H9 (cell line): ENCODE results near the gene LRRC27. TPM values are rescaled to one million over a fixed set of nuclear protein-coding genes. Genes with fewer than 3 reads are reported as not detected.

Experiments
- DNase-seq: peaks from one replicate; pipeline ENCODE4 v3.0.0-alpha.2; 2017
- H2AFZ ChIP-seq: one replicate; pipeline ENCODE4 v1.6.1; 2013; ENCODE audit warnings: mild to moderate bottlenecking, low read length, control low read depth, moderate library complexity
- H2AK5ac ChIP-seq: 2 replicates; pipeline ENCODE4 v1.6.1; 2013; ENCODE audit warnings: low read length, control low read depth, mixed read lengths; ENCODE audit not compliant: insufficient read length
- H2BK120ac ChIP-seq: one replicate; pipeline ENCODE4 v1.6.1; 2013; ENCODE audit warnings: low read depth, mild to moderate bottlenecking, low read length, control low read depth, inconsistent platforms; ENCODE audit not compliant: poor library complexity, severe bottlenecking
- H2BK12ac ChIP-seq: 2 replicates; pipeline ENCODE4 v1.6.1; 2013; ENCODE audit warnings: low read length, control low read depth, mixed read lengths, low read depth; ENCODE audit not compliant: insufficient read length
- H2BK15ac ChIP-seq: 2 replicates; pipeline ENCODE4 v1.6.1; 2013; ENCODE audit warnings: low read depth, low read length, control low read depth
- H2BK20ac ChIP-seq: one replicate; pipeline ENCODE4 v1.6.1; 2013; ENCODE audit warnings: low read depth, mild to moderate bottlenecking, low read length, control low read depth, inconsistent platforms; ENCODE audit not compliant: poor library complexity, severe bottlenecking
- H2BK5ac ChIP-seq: 2 replicates; pipeline ENCODE4 v1.6.1; 2013; ENCODE audit warnings: low read length, control low read depth, mixed read lengths; ENCODE audit not compliant: insufficient read length
- H3K14ac ChIP-seq: 2 replicates; pipeline ENCODE4 v1.6.1; 2013; ENCODE audit warnings: low read length, control low read depth; ENCODE audit not compliant: insufficient read depth
- H3K18ac ChIP-seq: 2 replicates; pipeline ENCODE4 v1.6.1; 2013; ENCODE audit warnings: low read depth, mild to moderate bottlenecking, mixed read lengths, low read length, control low read depth; ENCODE audit not compliant: insufficient read length
- H3K23ac ChIP-seq: 2 replicates; pipeline ENCODE4 v1.6.1; 2013; ENCODE audit warnings: low read length, control low read depth, mixed read lengths, low read depth; ENCODE audit not compliant: insufficient read length
- H3K23me2 ChIP-seq: 2 replicates; pipeline ENCODE4 v1.6.1; 2013; ENCODE audit warnings: low read depth, mild to moderate bottlenecking, mixed read lengths, low read length, control low read depth; ENCODE audit not compliant: insufficient read length, poor library complexity, severe bottlenecking
- H3K27ac ChIP-seq: 2 replicates; pipeline ENCODE4 v1.5.1; 2013; ENCODE audit warnings: low read length, control low read depth, mixed read lengths, low read depth; ENCODE audit not compliant: insufficient read length
- H3K27me3 ChIP-seq: 2 replicates; pipeline ENCODE4 v1.6.1; 2013; ENCODE audit warnings: low read length, control low read depth, inconsistent platforms; ENCODE audit not compliant: insufficient read depth
- H3K4ac ChIP-seq: 2 replicates; pipeline ENCODE4 v1.6.1; 2013; ENCODE audit warnings: low read depth, mild to moderate bottlenecking, control low read depth, inconsistent platforms, low read length, moderate library complexity
- H3K4me1 ChIP-seq: 2 replicates; pipeline ENCODE4 v1.6.1; 2013; ENCODE audit warnings: low read length, control low read depth, inconsistent platforms; ENCODE audit not compliant: insufficient read depth
- H3K4me2 ChIP-seq: 2 replicates; pipeline ENCODE4 v1.6.1; 2013; ENCODE audit warnings: low read length, control low read depth, mixed read lengths; ENCODE audit not compliant: insufficient read length, insufficient read depth
- H3K56ac ChIP-seq: 2 replicates; pipeline ENCODE4 v1.6.1; 2013; ENCODE audit warnings: low read depth, mild to moderate bottlenecking, mixed read lengths, low read length, control low read depth; ENCODE audit not compliant: insufficient read length
- H3K79me1 ChIP-seq: 2 replicates; pipeline ENCODE4 v1.6.1; 2013; ENCODE audit warnings: low read depth, mild to moderate bottlenecking, moderate library complexity, low read length, control low read depth, inconsistent platforms; ENCODE audit not compliant: insufficient read depth, poor library complexity, severe bottlenecking
- H3K79me2 ChIP-seq: 2 replicates; pipeline ENCODE4 v1.6.1; 2013; ENCODE audit warnings: low read length, control low read depth, inconsistent platforms; ENCODE audit not compliant: insufficient read depth
- H3K9ac ChIP-seq: 2 replicates; pipeline ENCODE4 v1.6.1; 2013; ENCODE audit warnings: low read length, control low read depth, mixed read lengths; ENCODE audit not compliant: insufficient read length; ENCODE audit errors: extremely low read depth
- H3K9me3 ChIP-seq: one replicate; pipeline ENCODE4 v1.6.1; 2013; ENCODE audit warnings: low read depth, low read length, inconsistent platforms; ENCODE audit not compliant: control insufficient read depth
- H3T11ph ChIP-seq: one replicate; pipeline ENCODE4 v1.6.1; 2013; ENCODE audit warnings: mild to moderate bottlenecking, low read length, control low read depth, inconsistent platforms
- H4K20me1 ChIP-seq: one replicate; pipeline ENCODE4 v1.6.1; 2013; ENCODE audit not compliant: control insufficient read depth, insufficient read length, insufficient read depth
- H4K5ac ChIP-seq: 2 replicates; pipeline ENCODE4 v1.6.1; 2013; ENCODE audit warnings: low read depth, mild to moderate bottlenecking, mixed read lengths, low read length, control low read depth; ENCODE audit not compliant: insufficient read length
- H4K8ac ChIP-seq: replicated peaks from 2 replicates; pipeline ENCODE4 v1.6.1; 2013; ENCODE audit warnings: low read length, control low read depth, mixed read lengths, low read depth; ENCODE audit not compliant: insufficient read length
- H4K91ac ChIP-seq: 2 replicates; pipeline ENCODE4 v1.6.1; 2013; ENCODE audit warnings: low read depth, mild to moderate bottlenecking, moderate library complexity, mixed read lengths, low read length, control low read depth; ENCODE audit not compliant: insufficient read length
- H3K27ac Mint-ChIP-seq, 3 experiments: 2 replicates in 2 of 3; 3 replicates in 1 of 3; pipeline ENCODE4 v1.8.0; 2020 to 2021; ENCODE audit warnings: mixed read lengths in 3 of 3, mild to moderate bottlenecking in 1 of 3, moderate library complexity in 1 of 3
- H3K27me3 Mint-ChIP-seq: 2 replicates; pipeline ENCODE4 v1.8.0; 2021; ENCODE audit warnings: low read depth, mild to moderate bottlenecking, moderate library complexity, mixed read lengths
- H3K36me3 Mint-ChIP-seq, 3 experiments: 2 replicates in 2 of 3; 3 replicates in 1 of 3; pipeline ENCODE4 v1.8.0; 2020 to 2021; ENCODE audit warnings: low read depth in 3 of 3, mixed read lengths in 3 of 3; ENCODE audit not compliant: insufficient read depth in 1 of 3
- H3K4me1 Mint-ChIP-seq, 2 experiments: 2 replicates each; pipeline ENCODE4 v1.8.0; 2020; ENCODE audit warnings: mixed read lengths in 2 of 2
- H3K4me3 Mint-ChIP-seq, 2 experiments: 2 replicates in 1 of 2; 3 replicates in 1 of 2; pipeline ENCODE4 v1.8.0; 2020 to 2021; ENCODE audit warnings: mild to moderate bottlenecking in 2 of 2, mixed read lengths in 2 of 2, moderate library complexity in 1 of 2
- H3K9me3 Mint-ChIP-seq, 2 experiments: 2 replicates in 1 of 2; 3 replicates in 1 of 2; pipeline ENCODE4 v1.8.0; 2020; ENCODE audit warnings: mild to moderate bottlenecking in 2 of 2, mixed read lengths in 2 of 2, moderate library complexity in 1 of 2
- CTCF ChIP-seq: fragments of 200-600 bp; sonication (generic); conservative IDR thresholded peaks from 3 replicates; pipeline ENCODE4 v1.8.0; 2021; ENCODE audit warnings: antibody characterized with exemption, mild to moderate bottlenecking
- WGBS: extraction: QIAGEN DNeasy Blood & Tissue Kit; methylation state at CpG from one replicate; pipeline ENCODE4 v1.1.7; 2013; ENCODE audit warnings: missing lambda C conversion rate, low lambda C conversion rate, mixed read lengths; ENCODE audit not compliant: insufficient read length; ENCODE audit errors: extremely low coverage; 5-methylcytosine and 5-hydroxymethylcytosine counted together
- total RNA-seq: library from RNA; stranded (reverse); gene quantifications from 2 replicates; pipeline ENCODE4 v1.2.1, GENCODE V29; 2021

Gene LRRC27
- total RNA-seq, 1 experiment from 2014 or later: 2.7 TPM

- no peak overlapping the region for H3K27ac Mint-ChIP-seq
- Histone ChIP-seq H3K23ac (no peak overlapping the region), H3K9me3 (peaks cover under 1% of the 10 kb centered on the region), H3K9ac (no peak overlapping the region), H2AK5ac (no peak overlapping the region), H4K91ac (no peak overlapping the region), H2BK20ac (no peak overlapping the region), H4K5ac (no peak overlapping the region), H2AFZ (no peak overlapping the region), H3K79me1 (no peaks in the 10 kb centered on the region), H3K14ac (no peak overlapping the region), H3K56ac (no peak overlapping the region), H3K4ac (no peak overlapping the region), H4K8ac (no peak overlapping the region), H2BK120ac (no peak overlapping the region), H3K23me2 (no peaks in the 10 kb centered on the region), H2BK5ac (no peak overlapping the region), H3K27ac (no peak overlapping the region), H2BK12ac (no peak overlapping the region), H3K27me3 (no peaks in the 10 kb centered on the region), H3K4me2 (no peak overlapping the region), H4K20me1 (no peaks in the 10 kb centered on the region), H2BK15ac (no peak overlapping the region), H3K4me1 (no peaks in the 10 kb centered on the region), H3T11ph (no peak overlapping the region), H3K79me2 (no peaks in the 10 kb centered on the region), H3K18ac (no peak overlapping the region)
- peaks cover 1 to 3% (median 1%) of the 10 kb centered on the region in 3 experiments; a peak in 6 of 7 replicates for H3K36me3 Mint-ChIP-seq
- no peak overlapping the region for H3K4me3 Mint-ChIP-seq
- H3K27me3 Mint-ChIP-seq: peaks cover 24% of the 10 kb centered on the region
- peaks cover 1 to 3% of the 10 kb centered on the region in 2 experiments for H3K9me3 Mint-ChIP-seq
- peaks cover 11 to 17% of the 10 kb centered on the region in 2 experiments for H3K4me1 Mint-ChIP-seq
- WGBS: no CpG with 5 or more reads among the region's 10 CpGs
- TF ChIP-seq CTCF: no peak
- no peak for DNase-seq
Measured at GRCh38 chr10:132300582-132300981, 31.4 kb upstream of the LRRC27 start.
